Activated CD4-positive, alpha-beta T cell treated with anti-CD3 and anti-CD28 coated beads for 36 hours (primary cell): ENCODE data around the gene MCOLN1. TPM values are rescaled to one million over a fixed set of nuclear protein-coding genes. Genes with fewer than 3 reads are reported as not detected.

Experiments
- ATAC-seq: fragments of 200-7000 bp; cut with Tn5 transposase; one replicate; pipeline ENCODE4 v1.10.0; 2021; ENCODE audit warnings: mild to moderate bottlenecking, moderate library complexity
- CTCF ChIA-PET: fragments of 350-600 bp; sonication (Branson Sonifier 250); formaldehyde crosslinking; loops from one replicate; lab custom pipeline; 2021; ENCODE audit warnings: antibody characterized with exemption; lab: Charles Lee
- POLR2A ChIA-PET: fragments of 350-600 bp; sonication (Branson Sonifier 250); formaldehyde crosslinking; loops from one replicate; lab custom pipeline; 2021; ENCODE audit warnings: antibody characterized with exemption, inconsistent platforms; lab: Charles Lee
- DNase-seq: peaks from one replicate; pipeline ENCODE4 v3.0.0-alpha.2; 2020
- H3K27ac Mint-ChIP-seq: one replicate; pipeline ENCODE4 v1.8.0; 2021; ENCODE audit warnings: mixed read lengths
- H3K27me3 Mint-ChIP-seq: one replicate; pipeline ENCODE4 v1.8.0; 2021; ENCODE audit warnings: mixed read lengths
- H3K36me3 Mint-ChIP-seq: one replicate; pipeline ENCODE4 v1.8.0; 2021; ENCODE audit warnings: low read depth, mixed read lengths
- H3K4me1 Mint-ChIP-seq: one replicate; pipeline ENCODE4 v1.8.0; 2021; ENCODE audit warnings: mixed read lengths
- H3K4me3 Mint-ChIP-seq: one replicate; pipeline ENCODE4 v1.8.0; 2021; ENCODE audit warnings: mild to moderate bottlenecking, moderate library complexity, mixed read lengths
- H3K9me3 Mint-ChIP-seq: one replicate; pipeline ENCODE4 v1.8.0; 2021; ENCODE audit warnings: low read depth, mixed read lengths
- intact Hi-C, 2 experiments: fragments of 100-400 bp; cut with DNase I in 1 of 2; cut with micrococcal nuclease in 1 of 2; formaldehyde crosslinking; loops; one replicate each; pipeline versions ENCODE4 v1.14.2 to v1.15.1; 2022 to 2024; cut with DNase I, micrococcal nuclease
- total RNA-seq, 2 experiments: library from RNA; stranded (reverse); gene quantifications; one replicate each; pipeline ENCODE4 v1.2.3, GENCODE V29; 2021

The MCOLN1 gene
- total RNA-seq = 1 to 10 TPM; 6.7 to 7.7 TPM

- peak within 1 kb of the TSS; percentile 61 for H3K4me3 Mint-ChIP-seq
- ChIA-PET CTCF (interaction anchor here (0.5 to 1.5 kb wide), 9 partner anchors 9 to 354 kb away, joined by 3 to 7 read pairs (median 4); partner anchors contain the start of gene PNPLA6), POLR2A (interaction anchor here (1.0 kb wide), 1 partner anchor 17 kb away, joined by 3 read pairs; no protein-coding TSS in a partner anchor)
- ATAC-seq (peak; percentile 96), DNase-seq (peak; percentile 100)
- peaks cover 2% of the 10 kb centered on the region for H3K36me3 Mint-ChIP-seq
- no peaks in the 10 kb centered on the region for H3K27me3 Mint-ChIP-seq
- no peaks in the 10 kb centered on the region for H3K9me3 Mint-ChIP-seq
- H3K27ac Mint-ChIP-seq = peak within 1 kb of the TSS; percentile 76
- intact Hi-C loops = loop anchor here (1.0 kb wide), 8 partner anchors 12 to 1097 kb away; partner anchors contain the start of genes PET100 (in 1 of the 2), PEX11G (in 1 of the 2) and XAB2 (in 1 of the 2)
- H3K4me1 Mint-ChIP-seq = peaks cover 11% of the 10 kb centered on the region
These were observed at the start of gene MCOLN1 for GRCh38 chr19:7522072-7522922. TSS of gene MCOLN1 (plus strand) at chr19:7522624. CDS start at chr19:7522751, 127 bp downstream.

GRCh38 chr19:7475665-7476064 is 46.8 kb upstream of the MCOLN1 start:
- ATAC-seq (no peak), DNase-seq (no peak)
- Mint-ChIP-seq H3K27me3 (no peaks in the 10 kb centered on the region), H3K27ac (no peak overlapping the region), H3K4me3 (no peak overlapping the region), H3K9me3 (no peaks in the 10 kb centered on the region), H3K36me3 (peaks cover 3% of the 10 kb centered on the region), H3K4me1 (no peaks in the 10 kb centered on the region)
- ChIA-PET POLR2A (no interaction called here), CTCF (interaction anchor here (0.7 kb wide), 1 partner anchor 104 kb away, joined by 3 read pairs; no protein-coding TSS in a partner anchor)
- intact Hi-C loops = no loop called here

- Mint-ChIP-seq H3K27me3 (no peaks in the 10 kb centered on the region), H3K9me3 (no peaks in the 10 kb centered on the region), H3K27ac (no peak overlapping the region), H3K36me3 (peaks cover 2% of the 10 kb centered on the region), H3K4me3 (no peak overlapping the region), H3K4me1 (no peaks in the 10 kb centered on the region)
- ChIA-PET CTCF (no interaction called here), POLR2A (interaction anchor here (0.6 kb wide), 1 partner anchor 84 kb away, joined by 6 read pairs; no protein-coding TSS in a partner anchor)
- no peak for DNase-seq
- intact Hi-C loops = no loop called here
- ATAC-seq = no peak
These were observed 46.2 kb upstream of the MCOLN1 start for GRCh38 chr19:7476241-7476640.

- ChIA-PET POLR2A (interaction anchor here (0.6 kb wide), 1 partner anchor 84 kb away, joined by 6 read pairs; no protein-coding TSS in a partner anchor), CTCF (no interaction called here)
- no peak for DNase-seq
- H3K36me3 Mint-ChIP-seq = peaks cover 2% of the 10 kb centered on the region
- H3K27me3 Mint-ChIP-seq = no peaks in the 10 kb centered on the region
- H3K27ac Mint-ChIP-seq = no peak overlapping the region
- no peak overlapping the region for H3K4me3 Mint-ChIP-seq
- intact Hi-C loops = no loop called here
- no peak for ATAC-seq
- no peaks in the 10 kb centered on the region for H3K9me3 Mint-ChIP-seq
- H3K4me1 Mint-ChIP-seq = no peaks in the 10 kb centered on the region
These were observed 45.5 kb upstream of the MCOLN1 start for GRCh38 chr19:7476777-7477494.

GRCh38 chr19:7477758-7478157 is 44.7 kb upstream of the MCOLN1 start:
- intact Hi-C loops = no loop called here
- Mint-ChIP-seq H3K4me3 (no peak overlapping the region), H3K27ac (no peak overlapping the region), H3K27me3 (no peaks in the 10 kb centered on the region), H3K4me1 (no peaks in the 10 kb centered on the region), H3K36me3 (peaks cover 2% of the 10 kb centered on the region), H3K9me3 (no peaks in the 10 kb centered on the region)
- ChIA-PET POLR2A (no interaction called here), CTCF (no interaction called here)
- ATAC-seq (no peak), DNase-seq (no peak)

- H3K4me1 Mint-ChIP-seq = peaks cover 4% of the 10 kb centered on the region
- intact Hi-C loops = no loop called here
- no peaks in the 10 kb centered on the region for H3K27me3 Mint-ChIP-seq
- DNase-seq (no peak), ATAC-seq (no peak)
- H3K4me3 Mint-ChIP-seq = no peak overlapping the region
- H3K9me3 Mint-ChIP-seq = no peaks in the 10 kb centered on the region
- ChIA-PET POLR2A (no interaction called here), CTCF (no interaction called here)
- H3K27ac Mint-ChIP-seq = no peak overlapping the region
- no peaks in the 10 kb centered on the region for H3K36me3 Mint-ChIP-seq
These were observed 44.1 kb upstream of the MCOLN1 start for GRCh38 chr19:7478173-7478842.

GRCh38 chr19:7478843-7479227 is 43.6 kb upstream of the MCOLN1 start:
- H3K27ac Mint-ChIP-seq = no peak overlapping the region
- intact Hi-C loops = no loop called here
- H3K36me3 Mint-ChIP-seq = no peaks in the 10 kb centered on the region
- no peaks in the 10 kb centered on the region for H3K9me3 Mint-ChIP-seq
- H3K4me3 Mint-ChIP-seq = no peak overlapping the region
- DNase-seq = no peak
- no peaks in the 10 kb centered on the region for H3K27me3 Mint-ChIP-seq
- peaks cover 7% of the 10 kb centered on the region for H3K4me1 Mint-ChIP-seq
- ChIA-PET CTCF (no interaction called here), POLR2A (no interaction called here)
- ATAC-seq = no peak

GRCh38 chr19:7480222-7480969 is 42.0 kb upstream of the MCOLN1 start:
- ChIA-PET CTCF (no interaction called here), POLR2A (no interaction called here)
- ATAC-seq = no peak
- H3K9me3 Mint-ChIP-seq = no peaks in the 10 kb centered on the region
- H3K4me3 Mint-ChIP-seq = no peak overlapping the region
- H3K27me3 Mint-ChIP-seq = no peaks in the 10 kb centered on the region
- H3K4me1 Mint-ChIP-seq = peaks cover 7% of the 10 kb centered on the region
- H3K36me3 Mint-ChIP-seq = no peaks in the 10 kb centered on the region
- intact Hi-C loops = no loop called here
- no peak overlapping the region for H3K27ac Mint-ChIP-seq
- no peak for DNase-seq

GRCh38 chr19:7480970-7481255 is 41.5 kb upstream of the MCOLN1 start:
- CTCF ChIA-PET = interaction anchor here (0.6 kb wide), 1 partner anchor 123 kb away, joined by 3 read pairs; no protein-coding TSS in a partner anchor
- intact Hi-C loops = no loop called here
- H3K9me3 Mint-ChIP-seq = no peaks in the 10 kb centered on the region
- H3K27me3 Mint-ChIP-seq = no peaks in the 10 kb centered on the region
- no peak overlapping the region for H3K4me3 Mint-ChIP-seq
- no peak for DNase-seq
- no peak overlapping the region for H3K27ac Mint-ChIP-seq
- POLR2A ChIA-PET = no interaction called here
- peaks cover 7% of the 10 kb centered on the region for H3K4me1 Mint-ChIP-seq
- H3K36me3 Mint-ChIP-seq = no peaks in the 10 kb centered on the region
- no peak for ATAC-seq

- H3K4me1 Mint-ChIP-seq = peaks cover 7% of the 10 kb centered on the region
- intact Hi-C loops = no loop called here
- POLR2A ChIA-PET = no interaction called here
These were observed 39.6 kb upstream of the MCOLN1 start for GRCh38 chr19:7482584-7483439.

More at GRCh38 chr19:7482584-7483439, 39.6 kb upstream of the MCOLN1 start:
- Mint-ChIP-seq H3K36me3 (no peaks in the 10 kb centered on the region), H3K9me3 (no peaks in the 10 kb centered on the region), H3K27me3 (no peaks in the 10 kb centered on the region), H3K4me3 (no peak overlapping the region), H3K27ac (no peak overlapping the region)
- CTCF ChIA-PET = no interaction called here
- DNase-seq (peak; percentile 29), ATAC-seq (no peak)
